Measurements from ENCODE around the gene KCTD7.
"Not testable (repeated sequence)": the region's sequence is repeated elsewhere in the genome, so short reads cannot be mapped to it uniquely, and the experiment has no call there.

Gene KCTD7

DNA sequence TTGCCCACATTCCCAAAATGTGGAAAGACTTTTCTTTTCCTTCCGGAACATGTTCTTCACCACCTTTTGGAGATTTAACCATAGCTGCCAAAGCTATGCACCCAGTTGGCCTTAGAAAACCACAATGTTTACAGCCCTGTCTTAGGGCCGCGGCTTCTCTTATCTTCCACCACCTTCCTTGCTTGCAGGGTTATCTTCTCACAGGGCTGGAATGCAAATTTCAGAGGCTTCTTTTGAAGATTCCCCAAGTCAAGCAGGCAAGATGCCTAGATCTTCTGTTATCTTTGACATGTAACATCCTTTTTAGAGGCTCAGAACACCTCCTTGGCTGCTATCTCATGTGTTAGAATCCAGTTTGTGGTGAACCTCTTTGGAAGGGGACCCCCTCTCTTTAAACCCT lies 11.1 kb downstream of the KCTD7 start:
- no peak overlapping the region for H3K4me3 ChIP-seq (ENCODE audit: control insufficient read depth, low read depth, low read length)
- TF ChIP-seq, protein P1, sequence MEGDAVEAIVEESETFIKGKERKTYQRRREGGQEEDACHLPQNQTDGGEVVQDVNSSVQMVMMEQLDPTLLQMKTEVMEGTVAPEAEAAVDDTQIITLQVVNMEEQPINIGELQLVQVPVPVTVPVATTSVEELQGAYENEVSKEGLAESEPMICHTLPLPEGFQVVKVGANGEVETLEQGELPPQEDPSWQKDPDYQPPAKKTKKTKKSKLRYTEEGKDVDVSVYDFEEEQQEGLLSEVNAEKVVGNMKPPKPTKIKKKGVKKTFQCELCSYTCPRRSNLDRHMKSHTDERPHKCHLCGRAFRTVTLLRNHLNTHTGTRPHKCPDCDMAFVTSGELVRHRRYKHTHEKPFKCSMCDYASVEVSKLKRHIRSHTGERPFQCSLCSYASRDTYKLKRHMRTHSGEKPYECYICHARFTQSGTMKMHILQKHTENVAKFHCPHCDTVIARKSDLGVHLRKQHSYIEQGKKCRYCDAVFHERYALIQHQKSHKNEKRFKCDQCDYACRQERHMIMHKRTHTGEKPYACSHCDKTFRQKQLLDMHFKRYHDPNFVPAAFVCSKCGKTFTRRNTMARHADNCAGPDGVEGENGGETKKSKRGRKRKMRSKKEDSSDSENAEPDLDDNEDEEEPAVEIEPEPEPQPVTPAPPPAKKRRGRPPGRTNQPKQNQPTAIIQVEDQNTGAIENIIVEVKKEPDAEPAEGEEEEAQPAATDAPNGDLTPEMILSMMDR (IDR thresholded peaks at IDR 0.05; ENCODE audit: control insufficient read depth, insufficient read depth, low read depth, low read length, missing control alignments): no peak
- DNase-seq (ENCODE audit: low read depth): no peak

- TF ChIP-seq, protein P1 (IDR thresholded peaks at IDR 0.05; ENCODE audit: control insufficient read depth, insufficient read depth, low read depth, low read length, missing control alignments): no peak
- H3K4me3 ChIP-seq (ENCODE audit: control insufficient read depth, low read depth, low read length): no peak overlapping the region
- no peak for DNase-seq (ENCODE audit: low read depth)
Observed at GRCh38 chr7:66640802-66641525, 12.3 kb downstream of the KCTD7 start.

GRCh38 chr7:66641526-66641871 lies 12.8 kb downstream of the KCTD7 start:
- DNase-seq (ENCODE audit: low read depth): no peak
- no peak overlapping the region for H3K4me3 ChIP-seq (ENCODE audit: control insufficient read depth, low read depth, low read length)
- TF ChIP-seq, protein P1 (IDR thresholded peaks at IDR 0.05; ENCODE audit: control insufficient read depth, insufficient read depth, low read depth, low read length, missing control alignments): no peak

- no peak overlapping the region for H3K4me3 ChIP-seq (ENCODE audit: control insufficient read depth, low read depth, low read length)
- TF ChIP-seq, protein P1 (IDR thresholded peaks at IDR 0.05; ENCODE audit: control insufficient read depth, insufficient read depth, low read depth, low read length, missing control alignments): no peak
- DNase-seq (ENCODE audit: low read depth): no peak
Observed at GRCh38 chr7:66642186-66642585, 13.5 kb downstream of the KCTD7 start.

DNA sequence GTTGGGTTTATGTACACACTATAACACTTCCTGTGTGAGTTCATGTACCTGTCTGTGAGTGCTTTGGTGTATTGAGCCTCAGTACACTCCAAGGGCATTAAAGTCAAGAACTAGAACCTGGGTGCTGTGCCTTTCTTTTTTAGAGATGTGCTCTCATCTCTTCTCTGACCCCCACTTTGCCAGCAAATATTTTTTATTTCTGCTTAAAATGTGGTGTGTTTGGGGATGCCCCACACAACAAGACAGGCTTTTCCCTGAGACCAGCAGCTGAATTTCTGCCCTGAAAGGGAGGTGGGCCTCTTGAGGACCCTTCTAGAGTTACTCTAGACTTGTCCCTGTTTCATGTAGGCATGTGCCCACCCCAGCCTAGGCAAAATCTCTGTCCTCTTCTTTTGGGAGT lies 14.3 kb downstream of the KCTD7 start:
- TF ChIP-seq, protein P1 (IDR thresholded peaks at IDR 0.05; ENCODE audit: control insufficient read depth, insufficient read depth, low read depth, low read length, missing control alignments): no peak
- no peak for DNase-seq (ENCODE audit: low read depth)
- H3K4me3 ChIP-seq (ENCODE audit: control insufficient read depth, low read depth, low read length): no peak overlapping the region

- TF ChIP-seq, protein P1 (IDR thresholded peaks at IDR 0.05; ENCODE audit: control insufficient read depth, insufficient read depth, low read depth, low read length, missing control alignments): no peak
- no peak for DNase-seq (ENCODE audit: low read depth)
- no peak overlapping the region for H3K4me3 ChIP-seq (ENCODE audit: control insufficient read depth, low read depth, low read length)
Observed at GRCh38 chr7:66643395-66643794, 14.7 kb downstream of the KCTD7 start.

- H3K4me3 ChIP-seq (ENCODE audit: control insufficient read depth, low read depth, low read length); DNase-seq (ENCODE audit: low read depth): not testable (repeated sequence)
Observed at GRCh38 chr7:66651026-66651425, 22.3 kb downstream of the KCTD7 start.

Data from AG09309 (cell line).